Activated naive CD4-positive, alpha-beta T cell treated with anti-CD3 and anti-CD28 coated beads, Interleukin-2, amount 10 ng/mL, durations not matched to agents 7 days and 5 days (primary cell): Measurements from ENCODE around the gene NXPH3.

ENCODE experiments used
- CTCF ChIA-PET: fragments of 350-600 bp; sonication (Branson Sonifier 250); formaldehyde crosslinking; loops from one replicate; lab custom pipeline; 2021; ENCODE audit warnings: antibody characterized with exemption; lab: Charles Lee
- DNase-seq: peaks from one replicate; pipeline ENCODE4 v3.0.0-alpha.2; 2020
- H3K27ac Mint-ChIP-seq: one replicate; pipeline ENCODE4 v1.8.0; 2021; ENCODE audit warnings: mild to moderate bottlenecking, moderate library complexity, mixed read lengths
- H3K27me3 Mint-ChIP-seq: one replicate; pipeline ENCODE4 v1.8.0; 2021; ENCODE audit warnings: mild to moderate bottlenecking, mixed read lengths
- H3K36me3 Mint-ChIP-seq: one replicate; pipeline ENCODE4 v1.8.0; 2021; ENCODE audit warnings: mixed read lengths
- H3K4me1 Mint-ChIP-seq: one replicate; pipeline ENCODE4 v1.8.0; 2021; ENCODE audit warnings: mixed read lengths
- H3K4me3 Mint-ChIP-seq: one replicate; pipeline ENCODE4 v1.8.0; 2021; ENCODE audit warnings: mild to moderate bottlenecking, moderate library complexity, mixed read lengths
- H3K9me3 Mint-ChIP-seq: one replicate; pipeline ENCODE4 v1.8.0; 2021; ENCODE audit warnings: mixed read lengths

NXPH3 gene

GRCh38 chr17:49598918-49599317 lies 23.2 kb downstream of the NXPH3 start:
- H3K27ac Mint-ChIP-seq: no peak overlapping the region
- H3K27me3 Mint-ChIP-seq: no peaks in the 10 kb centered on the region
- peaks cover 9% of the 10 kb centered on the region for H3K4me1 Mint-ChIP-seq
- DNase-seq: no peak
- peaks cover 51% of the 10 kb centered on the region for H3K36me3 Mint-ChIP-seq
- no peak overlapping the region for H3K4me3 Mint-ChIP-seq
- H3K9me3 Mint-ChIP-seq: no peaks in the 10 kb centered on the region
- CTCF ChIA-PET: interaction anchor here (0.7 to 2.0 kb wide), 2 partner anchors 42 to 61 kb away, joined by 4 read pairs; no protein-coding TSS in a partner anchor

GRCh38 chr17:49600949-49601348 lies 25.3 kb downstream of the NXPH3 start:
- H3K4me3 Mint-ChIP-seq: no peak overlapping the region
- CTCF ChIA-PET: no interaction called here
- peaks cover 54% of the 10 kb centered on the region for H3K36me3 Mint-ChIP-seq
- peaks cover 9% of the 10 kb centered on the region for H3K4me1 Mint-ChIP-seq
- no peak for DNase-seq
- no peaks in the 10 kb centered on the region for H3K27me3 Mint-ChIP-seq
- H3K9me3 Mint-ChIP-seq: no peaks in the 10 kb centered on the region
- no peak overlapping the region for H3K27ac Mint-ChIP-seq

- Mint-ChIP-seq H3K27ac (no peak overlapping the region), H3K4me3 (no peak overlapping the region), H3K4me1 (peaks cover 9% of the 10 kb centered on the region), H3K9me3 (no peaks in the 10 kb centered on the region), H3K36me3 (peaks cover 49% of the 10 kb centered on the region), H3K27me3 (no peaks in the 10 kb centered on the region)
- CTCF ChIA-PET: interaction anchor here (1.7 kb wide), 1 partner anchor 93 kb away, joined by 3 read pairs; no protein-coding TSS in a partner anchor
- no peak for DNase-seq
Observed at GRCh38 chr17:49602783-49603182, 27.1 kb downstream of the NXPH3 start.

- H3K36me3 Mint-ChIP-seq: peaks cover 48% of the 10 kb centered on the region
- H3K27me3 Mint-ChIP-seq: no peaks in the 10 kb centered on the region
- no peak overlapping the region for H3K4me3 Mint-ChIP-seq
- H3K4me1 Mint-ChIP-seq: peaks cover 9% of the 10 kb centered on the region
- no peak overlapping the region for H3K27ac Mint-ChIP-seq
- no peak for DNase-seq
- CTCF ChIA-PET: interaction anchor here (1.7 kb wide), 1 partner anchor 93 kb away, joined by 3 read pairs; no protein-coding TSS in a partner anchor
- H3K9me3 Mint-ChIP-seq: no peaks in the 10 kb centered on the region
Observed at GRCh38 chr17:49603238-49603637, 27.6 kb downstream of the NXPH3 start.

GRCh38 chr17:49603720-49604119 lies 28.0 kb downstream of the NXPH3 start:
- CTCF ChIA-PET: interaction anchor here (1.7 kb wide), 1 partner anchor 92 kb away, joined by 3 read pairs; no protein-coding TSS in a partner anchor
- DNase-seq: no peak
- Mint-ChIP-seq H3K4me3 (no peak overlapping the region), H3K27ac (no peak overlapping the region), H3K9me3 (no peaks in the 10 kb centered on the region), H3K27me3 (no peaks in the 10 kb centered on the region), H3K36me3 (peaks cover 48% of the 10 kb centered on the region), H3K4me1 (peaks cover 9% of the 10 kb centered on the region)

- no peak for DNase-seq
- no peaks in the 10 kb centered on the region for H3K27me3 Mint-ChIP-seq
- no peak overlapping the region for H3K4me3 Mint-ChIP-seq
- peaks cover 9% of the 10 kb centered on the region for H3K4me1 Mint-ChIP-seq
- no peak overlapping the region for H3K27ac Mint-ChIP-seq
- peaks cover 46% of the 10 kb centered on the region for H3K36me3 Mint-ChIP-seq
- H3K9me3 Mint-ChIP-seq: no peaks in the 10 kb centered on the region
- CTCF ChIA-PET: no interaction called here
Observed at GRCh38 chr17:49604314-49604869, 28.7 kb downstream of the NXPH3 start.

- H3K27me3 Mint-ChIP-seq: no peaks in the 10 kb centered on the region
- no peak overlapping the region for H3K4me3 Mint-ChIP-seq
- peaks cover 49% of the 10 kb centered on the region for H3K36me3 Mint-ChIP-seq
- CTCF ChIA-PET: interaction anchor here (0.8 kb wide), 1 partner anchor 786 kb away, joined by 3 read pairs; the partner anchor contains the start of gene LRRC59
- DNase-seq: no peak
- H3K4me1 Mint-ChIP-seq: no peaks in the 10 kb centered on the region
- no peaks in the 10 kb centered on the region for H3K9me3 Mint-ChIP-seq
- H3K27ac Mint-ChIP-seq: no peak overlapping the region
Observed at GRCh38 chr17:49610883-49611584, 35.4 kb downstream of the NXPH3 start.

- H3K9me3 Mint-ChIP-seq: no peaks in the 10 kb centered on the region
- H3K27me3 Mint-ChIP-seq: no peaks in the 10 kb centered on the region
- H3K4me3 Mint-ChIP-seq: no peak overlapping the region
- no peaks in the 10 kb centered on the region for H3K4me1 Mint-ChIP-seq
- no peak for DNase-seq
- no peak overlapping the region for H3K27ac Mint-ChIP-seq
- H3K36me3 Mint-ChIP-seq: peaks cover 49% of the 10 kb centered on the region
- CTCF ChIA-PET: no interaction called here
Observed at GRCh38 chr17:49612726-49613125, 37.1 kb downstream of the NXPH3 start.

- no peaks in the 10 kb centered on the region for H3K27me3 Mint-ChIP-seq
- peaks cover 2% of the 10 kb centered on the region for H3K4me1 Mint-ChIP-seq
- H3K36me3 Mint-ChIP-seq: peaks cover 51% of the 10 kb centered on the region
- no peak for DNase-seq
- no peaks in the 10 kb centered on the region for H3K9me3 Mint-ChIP-seq
- CTCF ChIA-PET: no interaction called here
- H3K4me3 Mint-ChIP-seq: no peak overlapping the region
- H3K27ac Mint-ChIP-seq: no peak overlapping the region
Observed at GRCh38 chr17:49613182-49613800, 37.6 kb downstream of the NXPH3 start.

GRCh38 chr17:49616086-49616485 lies 40.4 kb downstream of the NXPH3 start:
- no peaks in the 10 kb centered on the region for H3K27me3 Mint-ChIP-seq
- CTCF ChIA-PET: no interaction called here
- peaks cover 50% of the 10 kb centered on the region for H3K36me3 Mint-ChIP-seq
- no peak overlapping the region for H3K27ac Mint-ChIP-seq
- no peak overlapping the region for H3K4me3 Mint-ChIP-seq
- H3K9me3 Mint-ChIP-seq: no peaks in the 10 kb centered on the region
- no peak for DNase-seq
- H3K4me1 Mint-ChIP-seq: peaks cover 11% of the 10 kb centered on the region

GRCh38 chr17:49616601-49617131 lies 41.0 kb downstream of the NXPH3 start:
- no peak for DNase-seq
- Mint-ChIP-seq H3K4me1 (peaks cover 13% of the 10 kb centered on the region), H3K27me3 (no peaks in the 10 kb centered on the region), H3K4me3 (no peak overlapping the region), H3K27ac (no peak overlapping the region), H3K9me3 (no peaks in the 10 kb centered on the region), H3K36me3 (peaks cover 48% of the 10 kb centered on the region)
- CTCF ChIA-PET: no interaction called here

- Mint-ChIP-seq H3K27ac (no peak overlapping the region), H3K9me3 (no peaks in the 10 kb centered on the region), H3K4me3 (no peak overlapping the region), H3K4me1 (peaks cover 26% of the 10 kb centered on the region), H3K36me3 (peaks cover 56% of the 10 kb centered on the region), H3K27me3 (no peaks in the 10 kb centered on the region)
- DNase-seq: no peak
- CTCF ChIA-PET: interaction anchor here (0.6 to 1.4 kb wide), 4 partner anchors 14 to 165 kb away, joined by 3 to 4 read pairs (median 4); partner anchors contain the start of gene NXPH3
Observed at GRCh38 chr17:49618028-49618611, 42.4 kb downstream of the NXPH3 start.

- Mint-ChIP-seq H3K36me3 (peaks cover 51% of the 10 kb centered on the region), H3K4me3 (no peak overlapping the region), H3K27me3 (no peaks in the 10 kb centered on the region), H3K4me1 (peaks cover 26% of the 10 kb centered on the region), H3K9me3 (no peaks in the 10 kb centered on the region), H3K27ac (no peak overlapping the region)
- CTCF ChIA-PET: no interaction called here
- no peak for DNase-seq
Observed at GRCh38 chr17:49621420-49621819, 45.7 kb downstream of the NXPH3 start.

- H3K27ac Mint-ChIP-seq: peak overlapping the region; percentile 76
- no peaks in the 10 kb centered on the region for H3K27me3 Mint-ChIP-seq
- H3K9me3 Mint-ChIP-seq: no peaks in the 10 kb centered on the region
- peaks cover 26% of the 10 kb centered on the region for H3K4me1 Mint-ChIP-seq
- no peak for DNase-seq
- H3K4me3 Mint-ChIP-seq: no peak overlapping the region
- CTCF ChIA-PET: no interaction called here
- H3K36me3 Mint-ChIP-seq: peaks cover 46% of the 10 kb centered on the region
Observed at GRCh38 chr17:49621946-49622529, 46.4 kb downstream of the NXPH3 start.
